CD4-positive, alpha-beta T cell treated with Interleukin-17A for 4 hours (primary cell): ENCODE measurements around the gene CCPG1.

ENCODE experiments used
- DNase-seq: peaks from one replicate; pipeline ENCODE4 v3.0.0-alpha.2; 2020; ENCODE audit warnings: mixed read lengths

CCPG1 gene

GRCh38 chr15:55383687-55384086 is 24.5 kb downstream of the CCPG1 start:
- no peak for DNase-seq

DNA sequence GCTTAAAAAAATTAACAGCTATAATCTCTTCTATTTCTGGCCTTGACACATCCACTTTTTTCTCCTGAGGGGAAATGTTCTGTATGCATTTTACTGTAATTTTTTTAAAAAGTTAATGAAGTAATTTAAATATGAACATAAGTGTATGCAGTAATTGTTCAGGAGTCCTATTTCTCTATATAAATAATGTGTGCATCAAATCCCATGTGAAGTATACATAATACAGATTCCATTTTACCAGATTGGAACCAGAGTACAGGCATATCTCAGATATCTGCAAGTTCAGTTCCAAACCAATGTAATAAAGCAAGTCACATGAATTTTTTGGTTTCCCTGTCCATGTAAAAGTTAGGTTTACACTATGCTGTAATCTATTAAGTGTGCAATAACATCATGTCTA is 26.6 kb downstream of the CCPG1 start:
- DNase-seq = no peak

DNA sequence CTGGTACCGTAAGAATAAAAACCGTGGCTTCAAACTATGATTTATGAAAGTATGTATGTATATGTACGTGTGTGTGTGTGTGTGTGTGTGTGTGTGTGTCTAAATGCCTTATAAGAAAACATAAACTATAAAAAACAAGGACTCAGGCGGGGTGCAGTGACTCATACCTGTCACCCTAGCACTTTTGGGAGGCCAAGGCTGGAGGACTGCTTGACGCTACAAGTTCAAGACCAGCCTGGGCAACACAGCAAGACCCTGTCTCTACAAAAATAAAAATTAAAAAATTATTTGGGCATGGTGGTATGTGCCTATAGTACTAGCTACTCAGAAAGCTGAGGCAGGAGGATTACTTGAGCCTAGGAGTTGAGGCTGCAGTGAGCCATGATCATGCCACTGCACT is 29.1 kb downstream of the CCPG1 start:
- DNase-seq = no peak

GRCh38 chr15:55372701-55373440 is 35.3 kb downstream of the CCPG1 start:
- no peak for DNase-seq

DNA sequence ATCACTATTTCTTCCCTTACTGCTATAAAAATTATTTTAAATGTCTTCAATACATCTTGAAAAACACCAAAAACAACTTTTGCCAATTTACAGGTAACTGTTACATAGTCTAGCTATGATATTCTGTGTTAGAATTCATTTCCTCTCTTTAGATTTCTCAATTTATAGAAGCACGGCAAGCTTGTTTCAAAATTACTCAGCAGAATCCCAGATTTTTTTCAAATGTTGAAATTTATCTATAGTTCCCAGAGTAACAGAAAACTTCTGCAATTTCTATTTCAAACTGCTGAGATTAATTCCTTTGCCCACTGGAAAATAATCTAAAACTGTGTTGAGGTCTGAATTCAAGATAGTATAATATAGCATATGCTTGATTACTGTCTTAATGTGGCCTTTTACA is 41.2 kb downstream of the CCPG1 start:
- DNase-seq = no peak

DNA sequence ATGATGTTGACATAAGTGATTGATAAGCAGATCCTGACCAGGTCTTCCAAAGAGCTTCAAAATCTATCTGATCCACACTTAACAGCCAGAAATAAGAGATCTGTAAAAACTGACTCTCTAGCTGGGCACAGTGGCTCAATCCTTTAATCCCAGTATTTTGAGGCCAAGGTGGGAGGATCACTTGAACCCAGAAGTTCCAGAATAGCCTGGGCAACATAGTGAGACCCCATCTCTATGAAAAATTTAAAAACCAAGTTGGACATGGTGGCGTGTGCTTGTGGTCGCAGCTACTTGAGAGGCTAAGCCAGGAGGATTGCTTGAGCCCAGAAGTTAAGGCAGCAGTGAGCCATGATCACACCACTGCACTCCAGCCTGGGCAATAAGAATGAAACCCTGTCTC is 45.5 kb downstream of the CCPG1 start:
- DNase-seq = no peak

DNA sequence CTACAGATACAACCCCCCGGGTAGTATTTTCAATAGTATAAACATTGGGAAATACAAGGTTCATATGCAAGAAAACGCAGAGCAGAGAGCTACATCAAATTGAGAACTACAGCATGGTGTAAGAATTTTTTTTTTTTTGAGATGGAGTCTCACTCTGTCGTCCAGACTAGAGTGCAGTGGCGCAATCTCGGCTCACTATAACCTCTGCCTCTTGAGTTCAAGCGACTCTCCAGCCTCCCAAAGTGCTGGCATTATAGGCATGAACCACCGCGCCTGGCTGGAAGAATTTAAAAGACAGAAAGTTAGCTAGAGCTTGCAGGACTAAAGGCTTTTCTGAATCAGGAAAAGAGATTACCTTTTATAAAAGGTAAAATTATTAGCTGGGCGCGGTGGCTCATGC is 47.1 kb downstream of the CCPG1 start:
- no peak for DNase-seq

- DNase-seq = no peak
These were observed 47.9 kb downstream of the CCPG1 start for GRCh38 chr15:55360256-55360655.

- DNase-seq = no peak
These were observed 49.7 kb downstream of the CCPG1 start for GRCh38 chr15:55358471-55358870.

GRCh38 chr15:55357774-55358173 is 50.4 kb downstream of the CCPG1 start:
- DNase-seq = no peak

- DNase-seq = no peak
These were observed 51.1 kb downstream of the CCPG1 start for GRCh38 chr15:55356985-55357585.

DNA sequence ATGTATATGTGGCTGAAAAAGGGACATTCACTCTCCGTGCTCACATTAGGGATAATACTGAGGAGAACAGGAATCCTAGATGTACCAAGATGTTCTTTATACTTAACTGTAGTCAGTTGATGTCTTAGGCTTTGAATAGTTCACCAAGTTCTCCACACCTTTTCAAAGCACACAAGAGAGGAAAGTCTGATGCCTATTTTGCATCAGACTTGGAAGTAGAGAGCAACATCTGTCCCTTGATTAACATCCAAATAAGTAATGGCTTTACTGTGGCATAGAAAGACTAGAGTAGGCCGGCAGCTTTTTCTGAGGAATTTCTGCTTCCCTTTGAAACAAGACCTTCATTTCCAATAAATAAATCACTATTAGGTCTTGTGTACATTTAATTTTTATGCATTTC is 55.1 kb downstream of the CCPG1 start:
- no peak for DNase-seq

DNA sequence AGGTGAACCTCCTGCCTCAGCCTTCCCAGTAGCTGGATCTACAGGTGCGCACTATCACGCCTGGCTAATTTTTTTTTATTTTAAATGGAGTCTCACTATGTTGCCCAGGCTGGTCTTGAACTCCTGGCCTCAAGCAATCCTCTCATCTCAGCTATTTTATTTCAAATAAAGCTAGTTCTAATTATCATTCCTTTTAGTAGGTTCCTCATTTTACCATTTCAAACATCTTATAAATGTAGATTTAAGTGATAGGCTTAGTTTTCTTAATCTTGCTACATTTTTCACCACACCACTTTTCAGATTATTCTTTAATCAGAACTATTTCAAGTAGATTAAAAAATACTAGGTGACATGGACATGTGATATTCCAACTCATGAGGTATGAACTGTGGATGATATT is 58.9 kb downstream of the CCPG1 start:
- no peak for DNase-seq

- no peak for DNase-seq
These were observed 59.8 kb downstream of the CCPG1 start for GRCh38 chr15:55348281-55348778.

DNA sequence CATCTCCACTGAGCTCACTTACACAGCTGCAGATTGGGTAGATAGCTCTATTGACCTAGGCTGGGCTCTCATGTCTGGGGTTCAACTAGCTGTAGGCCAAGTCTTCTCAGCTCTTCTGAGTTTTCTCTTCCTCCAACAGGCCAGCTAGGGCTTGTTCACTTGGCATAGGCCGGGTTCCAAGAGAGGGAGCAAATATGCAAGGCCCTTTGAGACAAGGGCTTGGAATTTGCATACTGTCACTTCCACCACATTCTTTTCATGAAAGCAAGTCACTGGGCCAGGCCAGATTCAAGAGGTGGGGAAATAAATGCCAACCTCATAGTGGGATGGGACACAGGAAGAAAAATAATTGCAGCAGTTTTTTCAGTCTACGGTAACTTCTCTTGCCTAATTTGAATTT is 64.0 kb downstream of the CCPG1 start:
- no peak for DNase-seq

DNA sequence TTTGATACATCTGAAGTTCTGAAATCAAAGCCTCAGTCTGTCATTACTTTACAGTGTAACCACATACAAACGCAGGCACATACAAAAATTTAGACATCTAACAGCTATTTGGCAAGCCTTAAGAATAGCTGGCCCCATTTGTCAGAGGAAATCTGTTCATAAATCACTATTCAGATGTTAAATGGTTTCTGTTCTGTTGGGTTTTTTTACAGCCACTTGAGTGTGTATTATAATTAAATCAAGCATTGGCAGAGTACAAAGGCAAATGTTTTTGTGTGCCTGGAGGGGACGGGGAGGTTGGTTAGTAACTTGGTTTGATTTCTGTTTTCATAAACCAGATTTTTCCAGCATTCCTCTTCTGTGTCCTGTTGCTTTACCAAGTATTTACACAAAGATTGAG is 65.0 kb downstream of the CCPG1 start:
- DNase-seq = no peak

DNA sequence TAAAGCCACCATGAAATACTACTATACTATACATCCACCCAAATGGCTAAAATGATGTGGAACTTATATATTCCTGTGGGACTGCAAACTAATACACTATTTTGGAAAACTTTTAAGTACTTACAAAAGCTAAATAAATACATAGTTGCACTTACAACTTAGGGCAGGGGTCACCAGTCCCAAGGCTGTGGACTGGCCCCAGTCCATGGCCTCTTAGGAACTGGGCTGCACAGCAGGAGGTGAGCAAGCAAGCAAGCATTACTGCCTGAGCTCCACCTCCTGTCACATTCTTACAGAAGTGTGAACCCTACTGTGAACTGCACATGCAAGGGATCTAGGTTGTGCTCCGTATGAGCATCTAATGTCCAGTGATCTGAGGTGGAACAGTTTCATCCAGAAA is 71.0 kb downstream of the CCPG1 start:
- no peak for DNase-seq

DNA sequence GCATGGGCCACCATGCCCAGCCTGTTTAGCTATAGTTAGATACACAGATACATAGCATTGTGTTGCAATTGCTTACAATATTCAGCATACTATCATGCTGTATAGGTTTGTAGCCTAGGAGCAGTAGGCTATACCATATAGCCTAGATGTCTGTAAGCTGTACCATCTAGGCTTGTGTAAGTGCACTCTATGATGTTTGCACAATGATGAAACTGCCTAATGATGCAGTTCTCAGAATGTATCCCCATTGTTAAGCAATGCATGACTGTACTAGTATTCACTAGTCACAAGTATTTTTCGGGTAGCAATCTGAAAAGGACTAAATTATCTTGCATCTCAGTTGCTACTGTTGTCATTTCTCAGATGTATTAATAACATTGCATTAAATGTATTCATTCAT is 73.2 kb downstream of the CCPG1 start:
- no peak for DNase-seq

DNA sequence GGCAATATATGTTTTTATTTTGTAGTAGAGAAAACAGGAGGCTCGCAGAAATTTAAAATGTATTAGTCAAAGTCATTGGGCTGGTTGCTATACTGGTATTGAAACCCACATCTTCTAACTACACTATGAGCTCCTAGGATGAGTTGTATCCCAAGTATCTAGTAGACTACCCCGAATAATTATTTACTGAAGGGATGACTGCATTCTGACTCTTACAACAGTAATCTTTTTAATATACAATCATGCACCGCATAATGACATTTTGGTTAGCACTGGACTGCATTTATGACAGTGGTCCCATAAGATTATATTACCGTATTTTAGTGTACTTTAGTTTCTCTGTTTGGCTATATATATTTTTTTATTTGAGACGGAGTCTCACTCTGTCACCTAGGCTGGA is 73.8 kb downstream of the CCPG1 start:
- DNase-seq = no peak

DNA sequence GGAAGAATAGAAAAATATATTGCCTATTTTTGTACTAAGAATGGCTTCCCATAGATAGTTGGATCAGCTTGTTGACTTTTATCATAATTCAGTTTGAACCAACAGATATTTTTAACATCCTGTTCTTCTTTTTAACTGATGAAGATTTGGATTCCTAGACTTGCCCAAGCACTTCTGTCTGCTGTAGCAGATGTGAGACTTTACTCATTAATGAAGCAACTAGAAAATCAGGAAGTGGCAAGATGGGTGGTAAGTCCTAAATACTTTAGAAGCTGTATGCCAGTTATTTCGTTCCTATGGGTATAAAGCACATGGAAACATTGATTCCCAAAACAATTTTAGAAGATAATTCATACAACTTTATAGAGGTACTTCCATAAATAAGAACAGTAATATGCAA is 80.8 kb downstream of the CCPG1 start:
- DNase-seq = no peak

DNA sequence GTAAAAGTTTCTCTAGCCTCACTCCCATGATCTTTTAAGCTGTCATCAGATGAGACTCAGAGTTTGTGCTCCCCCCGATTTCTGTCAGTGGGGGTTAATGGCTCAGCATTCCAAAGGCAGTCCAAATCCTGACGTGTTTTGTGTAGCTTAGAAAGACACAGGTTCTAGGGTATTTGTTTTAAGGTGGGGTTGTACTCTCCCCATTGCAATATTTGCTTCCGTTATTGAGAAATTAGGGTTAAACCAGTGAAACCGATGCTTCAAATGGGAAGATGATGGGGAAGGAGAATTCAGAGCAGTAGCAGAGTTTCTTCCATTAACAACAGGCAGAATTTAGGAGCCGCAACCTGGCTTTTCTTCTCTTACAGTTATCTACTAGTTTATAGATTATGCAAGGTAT is 85.7 kb downstream of the CCPG1 start:
- no peak for DNase-seq

DNA sequence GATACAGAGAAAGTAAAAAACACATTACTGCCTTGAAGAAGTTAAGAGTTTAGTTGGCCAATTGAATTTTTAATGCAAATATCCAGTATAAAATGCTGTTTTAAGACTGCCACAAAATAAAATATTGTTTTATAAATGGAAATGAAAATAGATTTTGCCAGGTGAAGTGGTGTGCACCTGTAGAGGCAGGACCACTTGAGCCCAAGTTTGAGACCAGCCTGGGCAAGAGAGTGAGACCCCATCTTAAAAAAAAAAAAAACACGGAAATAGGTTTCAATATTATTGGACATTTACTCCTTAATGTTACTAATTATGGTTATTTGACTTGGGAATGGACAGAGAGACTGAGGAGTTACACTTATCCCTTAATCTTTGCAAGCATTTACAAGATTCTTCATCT is 87.2 kb downstream of the CCPG1 start:
- no peak for DNase-seq

DNA sequence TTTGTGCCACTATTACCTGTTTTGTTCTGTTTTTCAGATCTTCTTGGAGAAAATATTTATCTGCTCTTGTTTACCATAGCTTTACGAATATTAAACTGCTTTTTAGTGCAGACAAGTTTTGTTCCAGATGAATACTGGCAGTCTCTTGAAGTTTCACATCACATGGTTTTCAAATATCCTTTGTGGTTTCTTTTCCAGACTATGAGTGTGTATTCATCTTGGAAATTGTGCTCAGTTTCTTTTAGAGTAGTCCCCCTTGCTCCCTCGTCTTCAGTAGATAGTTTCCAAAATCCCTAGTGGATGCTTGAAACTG is 88.0 kb downstream of the CCPG1 start:
- DNase-seq = no peak

DNA sequence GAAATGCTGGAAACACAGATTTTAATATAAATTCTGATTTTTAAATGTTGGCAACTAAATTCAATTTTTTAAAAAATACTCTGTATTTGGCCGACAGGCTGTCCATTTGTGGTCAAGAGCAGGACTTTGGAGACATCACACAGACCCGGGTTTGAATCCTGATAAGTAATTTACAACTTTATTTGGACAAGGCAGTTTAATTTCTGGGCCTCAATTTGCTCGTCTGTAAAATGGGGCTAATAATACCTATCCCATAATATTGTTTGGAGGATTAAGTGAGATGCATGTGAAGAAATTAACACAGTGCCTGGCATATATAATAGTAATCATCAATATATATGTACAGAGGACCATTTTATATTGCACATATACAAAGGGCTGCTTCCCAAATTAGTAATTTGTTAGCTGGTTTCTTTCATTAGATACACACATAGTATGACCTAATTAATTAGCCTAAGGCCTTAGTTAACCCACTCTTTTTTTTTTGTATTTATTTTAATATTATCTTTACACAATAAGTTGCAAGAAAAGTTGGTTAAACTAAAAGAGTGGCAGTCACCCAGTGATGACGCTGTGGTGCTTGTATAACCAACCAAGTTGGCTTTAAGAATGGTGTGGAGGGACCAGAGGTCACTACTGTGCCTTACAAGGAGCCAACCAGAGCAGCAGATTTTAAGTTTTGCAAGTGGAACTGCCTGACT is 88.5 kb downstream of the CCPG1 start:
- no peak for DNase-seq
